PC-3 (cell line): ENCODE results near the gene CCNO. TPM values are rescaled to one million over a fixed set of nuclear protein-coding genes. Genes with fewer than 3 reads are reported as not detected.
A peak's percentile ranks its signal among the peaks of the same experiment; 100 is the strongest.

Source experiments
- ATAC-seq: fragments of 200-7000 bp; cut with Tn5 transposase; 2 replicates; pipeline ENCODE4 v1.9.1; 2020; ENCODE audit warnings: mild to moderate bottlenecking, moderate library complexity
- BruUV-seq: library from RNA; stranded (reverse); fragments of 400-500 nt; replicated peaks from 2 replicates; lab custom pipeline; 2021; lab: Mats Ljungman, UMichigan
- CTCF ChIA-PET: fragments of 300-600 bp; sonication (Branson Sonifier 250); formaldehyde crosslinking; loops from one replicate; lab custom pipeline; 2022; ENCODE audit warnings: antibody characterized with exemption; lab: Charles Lee
- POLR2A ChIA-PET: fragments of 300-600 bp; sonication (Branson Sonifier 250); formaldehyde crosslinking; loops from one replicate; lab custom pipeline; 2022; ENCODE audit warnings: antibody characterized with exemption; ENCODE audit not compliant: unreplicated experiment; lab: Charles Lee
- DNase-seq: peaks from one replicate; pipeline ENCODE4 v3.0.0-alpha.2; 2015
- H2AFZ ChIP-seq: fragments of 300-600 bp; sonication (generic); 2 replicates; pipeline ENCODE4 v1.6.0; 2016; ENCODE audit warnings: antibody characterized with exemption, low read length
- H3F3A ChIP-seq: fragments of 300-600 bp; sonication (generic); one replicate; pipeline ENCODE4 v1.6.0; 2017; ENCODE audit warnings: antibody characterized with exemption, low read length, control low read depth, mild to moderate bottlenecking; ENCODE audit not compliant: unreplicated experiment
- H3K27ac ChIP-seq: fragments of 300-600 bp; sonication (generic); 2 replicates; pipeline ENCODE4 v1.5.1; 2016; ENCODE audit warnings: mild to moderate bottlenecking, low read length
- H3K27me3 ChIP-seq: fragments of 300-600 bp; sonication (generic); 2 replicates; pipeline ENCODE4 v1.6.1; 2016; ENCODE audit warnings: low read length, mixed read lengths
- H3K36me3 ChIP-seq: fragments of 300-600 bp; sonication (generic); 2 replicates; pipeline ENCODE4 v1.6.1; 2016; ENCODE audit warnings: low read depth, mixed run types, low read length, mixed read lengths
- H3K4me1 ChIP-seq: fragments of 300-600 bp; sonication (generic); 2 replicates; pipeline ENCODE4 v1.5.1; 2016; ENCODE audit warnings: low read length; ENCODE audit not compliant: insufficient read depth
- H3K4me2 ChIP-seq: fragments of 300-600 bp; sonication (generic); 2 replicates; pipeline ENCODE4 v1.6.0; 2016; ENCODE audit warnings: low read length
- H3K4me3 ChIP-seq: fragments of 300-600 bp; sonication (generic); 2 replicates; pipeline ENCODE4 v1.5.1; 2016; ENCODE audit warnings: mild to moderate bottlenecking, low read length, mixed read lengths
- H3K79me2 ChIP-seq: fragments of 300-600 bp; sonication (generic); 2 replicates; pipeline ENCODE4 v1.6.1; 2017; ENCODE audit warnings: low read length, mixed read lengths
- H3K9ac ChIP-seq: fragments of 300-600 bp; sonication (generic); 2 replicates; pipeline ENCODE4 v1.6.0; 2016; ENCODE audit warnings: mild to moderate bottlenecking, low read length
- H3K9me2 ChIP-seq: fragments of 300-600 bp; sonication (generic); replicated peaks from 2 replicates; pipeline ENCODE4 v1.6.1; 2016; ENCODE audit warnings: mixed run types, low read length, mixed read lengths
- H3K9me3 ChIP-seq: fragments of 300-600 bp; sonication (generic); 2 replicates; pipeline ENCODE4 v1.6.1; 2016; ENCODE audit warnings: low read length, mixed read lengths
- H4K20me1 ChIP-seq: fragments of 300-600 bp; sonication (generic); 2 replicates; pipeline ENCODE4 v1.6.1; 2016; ENCODE audit warnings: low read length, mixed read lengths
- CTCF ChIP-seq: fragments of 300-600 bp; sonication (generic); conservative IDR thresholded peaks from 2 replicates; pipeline ENCODE4 v1.5.1; 2017; ENCODE audit warnings: antibody characterized with exemption, low read depth, mild to moderate bottlenecking, low read length
- EZH2 ChIP-seq: fragments of 300-600 bp; sonication (generic); IDR thresholded peaks from one replicate; pipeline ENCODE4 v1.6.1; 2017; ENCODE audit warnings: antibody characterized with exemption, mild to moderate bottlenecking, low read length; ENCODE audit not compliant: unreplicated experiment
- EZH2phosphoT487 ChIP-seq: fragments of 300-600 bp; sonication (generic); IDR thresholded peaks from 2 replicates; pipeline ENCODE4 v1.6.1; 2018; ENCODE audit warnings: mild to moderate bottlenecking, antibody characterized with exemption, low read length, borderline replicate concordance
- intact Hi-C: fragments of 100-400 bp; cut with micrococcal nuclease; formaldehyde crosslinking; loops from 2 replicates; pipeline ENCODE4 v1.9.0; 2023
- total RNA-seq: library from RNA; depleted of rRNA; stranded (reverse); fragments of >200 nt; gene quantifications from 2 replicates; pipeline ENCODE4 v1.2.3, GENCODE V29; 2014

CCNO gene
- total RNA-seq, 1 experiment from 2014 or later: 3.4 TPM

DNA sequence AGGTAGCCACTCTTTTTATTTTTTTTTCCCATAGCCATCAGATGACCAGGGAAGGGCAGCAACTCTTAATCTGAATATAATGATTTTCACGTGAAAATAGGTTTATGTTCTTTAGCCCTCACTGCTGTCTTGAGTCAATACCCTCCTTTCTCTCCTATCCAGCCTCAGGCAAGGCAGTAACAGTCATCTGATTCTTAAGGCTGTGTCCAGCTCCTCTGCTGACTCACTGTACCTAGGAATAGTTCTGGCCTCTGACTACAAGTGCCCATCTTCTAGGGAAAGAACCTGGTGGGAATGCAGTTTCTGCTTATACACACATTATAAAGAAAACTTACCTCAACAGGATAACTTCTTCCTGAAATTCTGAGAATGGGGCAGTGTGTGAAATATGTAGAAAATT lies 43.4 kb upstream of the CCNO start:
- no peaks in the 10 kb centered on the region for H3F3A ChIP-seq
- no peaks in the 10 kb centered on the region for H3K79me2 ChIP-seq
- H3K4me2 ChIP-seq: no peak overlapping the region
- BruUV-seq: no TSS peak
- ATAC-seq: peak; percentile 51; the same call in 1 of the 2 replicates
- POLR2A ChIA-PET: no interaction called here
- no peaks in the 10 kb centered on the region for H3K9me3 ChIP-seq
- H4K20me1 ChIP-seq: no peaks in the 10 kb centered on the region
- H3K27ac ChIP-seq: no peak overlapping the region
- H3K27me3 ChIP-seq: no peaks in the 10 kb centered on the region
- intact Hi-C loops: no loop called here
- DNase-seq: peak; percentile 14
- no peak overlapping the region for H3K9ac ChIP-seq
- H2AFZ ChIP-seq: no peak overlapping the region
- H3K36me3 ChIP-seq: peaks cover 25% of the 10 kb centered on the region
- H3K4me1 ChIP-seq: no peaks in the 10 kb centered on the region
- H3K9me2 ChIP-seq: no peaks in the 10 kb centered on the region
- no peak overlapping the region for H3K4me3 ChIP-seq
- CTCF ChIA-PET: no interaction called here
- no peak for TF ChIP-seq CTCF
- TF ChIP-seq EZH2phosphoT487: no peak
- no peak for TF ChIP-seq EZH2

- H3K36me3 ChIP-seq: peaks cover 7% of the 10 kb centered on the region
- intact Hi-C loops: no loop called here
Measured at GRCh38 chr5:55258339-55258738, 24.9 kb upstream of the CCNO start.

More at GRCh38 chr5:55258339-55258738, 24.9 kb upstream of the CCNO start:
- Histone ChIP-seq H3K9me3 (no peaks in the 10 kb centered on the region), H4K20me1 (no peaks in the 10 kb centered on the region), H3K9ac (no peak overlapping the region), H3K79me2 (no peaks in the 10 kb centered on the region), H3K9me2 (no peaks in the 10 kb centered on the region), H3K4me2 (no peak overlapping the region), H3K27me3 (no peaks in the 10 kb centered on the region), H3K4me3 (no peak overlapping the region), H3F3A (no peaks in the 10 kb centered on the region), H2AFZ (no peak overlapping the region), H3K27ac (no peak overlapping the region), H3K4me1 (no peaks in the 10 kb centered on the region)
- ChIA-PET CTCF (no interaction called here), POLR2A (no interaction called here)
- no peak for DNase-seq
- BruUV-seq: no TSS peak
- no peak for TF ChIP-seq EZH2
- no peak for TF ChIP-seq CTCF
- TF ChIP-seq EZH2phosphoT487: no peak
- no peak for ATAC-seq
